Smooth muscle cell (in vitro differentiated cells): Measurements from ENCODE around the gene PLXNC1. TPM values are rescaled to one million over a fixed set of nuclear protein-coding genes. Genes with fewer than 3 reads are reported as not detected.
A peak's percentile ranks its signal among the peaks of the same experiment; 100 is the strongest.

Experiments used
- DNase-seq: peaks from one replicate; lab custom pipeline; 2025; ENCODE audit not compliant: unreplicated experiment; lab: John Stamatoyannopoulos, UW
- H2AFZ ChIP-seq: fragments of 200-600 bp; sonication (generic); 2 replicates; pipeline ENCODE4 v1.6.0; 2016; ENCODE audit warnings: antibody characterized with exemption, low read depth, mild to moderate bottlenecking
- H3F3A ChIP-seq: fragments of 200-600 bp; sonication (generic); 2 replicates; pipeline ENCODE4 v1.6.0; 2017; ENCODE audit warnings: antibody characterized with exemption, low read depth
- H3K27ac ChIP-seq: fragments of 200-600 bp; sonication (generic); 2 replicates; pipeline ENCODE4 v1.5.1; 2016; ENCODE audit warnings: low read depth, mild to moderate bottlenecking
- H3K27me3 ChIP-seq: fragments of 200-600 bp; sonication (generic); 2 replicates; pipeline ENCODE4 v1.6.1; 2016; ENCODE audit warnings: low read depth, mild to moderate bottlenecking
- H3K36me3 ChIP-seq: fragments of 200-600 bp; sonication (generic); 2 replicates; pipeline ENCODE4 v1.5.1; 2016; ENCODE audit warnings: low read depth
- H3K4me1 ChIP-seq: fragments of 200-600 bp; sonication (generic); 2 replicates; pipeline ENCODE4 v1.5.1; 2016; ENCODE audit warnings: low read depth
- H3K4me2 ChIP-seq: fragments of 200-600 bp; sonication (generic); 2 replicates; pipeline ENCODE4 v1.6.0; 2016; ENCODE audit warnings: mild to moderate bottlenecking
- H3K4me3 ChIP-seq: fragments of 200-600 bp; sonication (generic); 2 replicates; pipeline ENCODE4 v1.5.1; 2016; ENCODE audit warnings: mild to moderate bottlenecking
- H3K79me2 ChIP-seq: fragments of 200-600 bp; sonication (generic); 2 replicates; pipeline ENCODE4 v1.6.0; 2016; ENCODE audit warnings: low read depth, mild to moderate bottlenecking
- H3K9ac ChIP-seq: fragments of 200-600 bp; sonication (generic); 2 replicates; pipeline ENCODE4 v1.6.0; 2016; ENCODE audit warnings: low read depth
- H3K9me3 ChIP-seq: fragments of 200-600 bp; sonication (generic); replicated peaks from 2 replicates; pipeline ENCODE4 v1.5.1; 2016; ENCODE audit warnings: low read depth
- H4K20me1 ChIP-seq: fragments of 200-600 bp; sonication (generic); 2 replicates; pipeline ENCODE4 v1.6.0; 2016; ENCODE audit warnings: low read depth
- CTCF ChIP-seq: fragments of 200-600 bp; sonication (generic); IDR thresholded peaks from 2 replicates; pipeline ENCODE4 v1.5.1; 2017; ENCODE audit warnings: borderline replicate concordance, mild to moderate bottlenecking, antibody characterized with exemption; ENCODE audit not compliant: insufficient read depth, poor library complexity, severe bottlenecking
- WGBS: methylation state at CpG from one replicate; pipeline ENCODE4 v1.1.7; 2016; ENCODE audit warnings: low lambda C conversion rate; 5-methylcytosine and 5-hydroxymethylcytosine counted together
- polyA plus RNA-seq: library from polyadenylated mRNA; unstranded; fragments of >200 nt; fragmentation: Nextera tagmentation; extraction: Ambion mirVana; gene quantifications from 2 replicates; pipeline ENCODE4 v1.2.1, GENCODE V29; 2016
- total RNA-seq: library from RNA; depleted of rRNA; stranded (reverse); fragments of >200 nt; gene quantifications from 2 replicates; pipeline ENCODE4 v1.2.3, GENCODE V29; 2014

Gene PLXNC1
- total and polyA plus RNA-seq, 2 experiments from 2014 or later, result 0.49 to 0.66 TPM

DNA sequence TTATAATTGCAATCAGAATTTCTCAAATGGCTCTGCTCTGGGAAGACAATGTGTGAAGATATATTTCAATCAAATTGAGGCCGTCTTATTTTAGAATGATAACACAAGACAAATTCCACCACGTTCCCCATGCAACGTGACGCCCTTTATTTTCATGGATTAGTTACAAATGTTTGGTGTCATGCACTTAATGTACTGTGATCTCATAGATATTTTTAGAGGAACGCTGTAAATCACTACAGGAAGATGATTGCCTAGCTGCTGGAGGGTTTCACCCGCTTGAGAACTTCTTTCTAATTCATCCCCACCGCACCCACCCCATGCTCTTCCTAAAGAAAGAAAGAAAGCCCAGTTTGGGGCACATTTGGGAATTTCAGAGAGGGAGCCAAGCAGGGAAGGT, 117.2 kb downstream of the PLXNC1 start:
- Histone ChIP-seq H3K27me3 (peaks cover 19% of the 10 kb centered on the region), H3K27ac (peak overlapping the region; percentile 78), H3K36me3 (no peaks in the 10 kb centered on the region), H3K9me3 (no peaks in the 10 kb centered on the region), H3F3A (no peaks in the 10 kb centered on the region), H3K79me2 (no peaks in the 10 kb centered on the region), H3K9ac (peak overlapping the region; percentile 34), H4K20me1 (no peaks in the 10 kb centered on the region), H3K4me2 (peak overlapping the region; percentile 56), H3K4me1 (peaks cover 27% of the 10 kb centered on the region), H3K4me3 (no peak overlapping the region), H2AFZ (no peak overlapping the region)
- WGBS, result 67% methylated on average over 7 of the region's 7 CpGs
- DNase-seq, result no peak
- no peak for TF ChIP-seq CTCF

DNA sequence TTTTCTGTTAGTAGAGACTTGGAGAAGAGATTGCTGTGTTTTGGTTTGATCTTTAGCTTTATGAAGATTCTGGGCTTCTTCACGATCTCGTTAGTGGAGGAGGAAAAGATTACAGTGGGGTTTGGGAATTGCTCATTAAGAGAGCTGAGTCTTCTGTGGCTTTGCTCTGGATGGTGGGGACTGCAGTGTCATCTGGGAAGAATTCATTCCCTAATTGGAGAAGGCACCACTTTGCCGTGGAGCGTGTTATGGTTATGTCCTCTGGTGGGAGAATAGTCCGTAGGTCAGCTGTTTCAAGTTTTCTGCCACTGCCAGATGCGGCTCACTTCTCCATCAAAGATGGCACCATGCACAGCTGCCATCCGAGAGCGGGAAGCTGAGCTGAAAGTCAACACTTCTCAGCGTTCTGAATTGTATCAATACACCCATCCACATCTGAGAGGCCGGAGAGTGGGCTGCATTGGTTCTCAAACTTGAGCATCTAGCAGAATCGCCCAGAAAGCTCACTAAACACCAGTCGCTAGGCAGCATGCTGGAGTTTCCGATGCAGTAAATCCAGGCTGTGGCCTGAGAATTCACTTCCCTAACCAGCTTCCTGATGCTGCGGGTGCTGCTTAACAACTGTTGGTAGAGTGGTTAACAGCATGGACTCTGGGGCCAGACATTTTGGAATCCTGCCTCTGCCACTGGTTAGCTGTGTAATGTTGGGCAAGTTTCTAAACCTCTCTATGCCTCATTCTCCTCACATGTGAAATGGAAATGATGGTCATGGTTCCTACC, 117.8 kb downstream of the PLXNC1 start:
- Histone ChIP-seq H3F3A (no peaks in the 10 kb centered on the region), H3K27ac (peak overlapping the region; percentile 78), H3K4me1 (peaks cover 21% of the 10 kb centered on the region), H3K9me3 (no peaks in the 10 kb centered on the region), H3K27me3 (peaks cover 23% of the 10 kb centered on the region), H4K20me1 (no peaks in the 10 kb centered on the region), H3K4me3 (no peak overlapping the region), H3K36me3 (no peaks in the 10 kb centered on the region), H3K4me2 (peak overlapping the region; percentile 56), H3K79me2 (no peaks in the 10 kb centered on the region), H3K9ac (peak overlapping the region; percentile 34), H2AFZ (no peak overlapping the region)
- WGBS, result 66% methylated on average over 14 of the region's 14 CpGs
- no peak for DNase-seq
- no peak for TF ChIP-seq CTCF

GRCh38 chr12:94266796-94267536, 118.6 kb downstream of the PLXNC1 start:
- Histone ChIP-seq H2AFZ (no peak overlapping the region), H3K9ac (no peak overlapping the region), H3K27me3 (peaks cover 30% of the 10 kb centered on the region), H3K36me3 (no peaks in the 10 kb centered on the region), H3K4me2 (no peak overlapping the region), H3K4me1 (peaks cover 14% of the 10 kb centered on the region), H3K4me3 (no peak overlapping the region), H3K9me3 (no peaks in the 10 kb centered on the region), H3K27ac (no peak overlapping the region), H3F3A (no peaks in the 10 kb centered on the region), H4K20me1 (no peaks in the 10 kb centered on the region), H3K79me2 (no peaks in the 10 kb centered on the region)
- 72% methylated on average over 11 of the region's 11 CpGs for WGBS
- TF ChIP-seq CTCF, result no peak
- DNase-seq, result no peak
